WTC11 (cell line): ENCODE measurements around the gene MAP4K4. TPM values are rescaled to one million over a fixed set of nuclear protein-coding genes. Genes with fewer than 3 reads are reported as not detected.

Source experiments
- ATAC-seq: fragments of 200-7000 bp; cut with Tn5 transposase; 2 replicates; pipeline ENCODE4 v1.10.0; 2021; ENCODE audit warnings: mild to moderate bottlenecking, moderate library complexity
- CTCF ChIA-PET: fragments of 300-600 bp; sonication (Branson Sonifier 250); formaldehyde crosslinking; loops from one replicate; lab custom pipeline; 2021; ENCODE audit warnings: antibody characterized with exemption; lab: Charles Lee
- POLR2A ChIA-PET: fragments of 350-600 bp; sonication (Branson Sonifier 250); formaldehyde crosslinking; loops from one replicate; lab custom pipeline; 2021; ENCODE audit warnings: antibody characterized with exemption; lab: Charles Lee
- DNase-seq: peaks from one replicate; pipeline ENCODE4 v3.0.0; 2021; ENCODE audit warnings: low spot score
- H3K27ac Mint-ChIP-seq: 2 replicates; pipeline ENCODE4 v1.8.0; 2021; ENCODE audit warnings: mixed read lengths
- H3K27me3 Mint-ChIP-seq: 2 replicates; pipeline ENCODE4 v1.8.0; 2021; ENCODE audit warnings: low read depth, mild to moderate bottlenecking, moderate library complexity, mixed read lengths
- H3K36me3 Mint-ChIP-seq: 2 replicates; pipeline ENCODE4 v1.8.0; 2021; ENCODE audit warnings: mixed read lengths
- H3K4me1 Mint-ChIP-seq: 2 replicates; pipeline ENCODE4 v1.8.0; 2022; ENCODE audit warnings: mixed read lengths
- H3K4me3 Mint-ChIP-seq: 2 replicates; pipeline ENCODE4 v1.8.0; 2021; ENCODE audit warnings: mild to moderate bottlenecking, moderate library complexity, mixed read lengths
- H3K9me3 Mint-ChIP-seq: 2 replicates; pipeline ENCODE4 v1.8.0; 2021; ENCODE audit warnings: mixed read lengths
- E2F1 ChIP-seq: sonication (generic); formaldehyde crosslinking; IDR thresholded peaks from 2 replicates; pipeline ENCODE4 v1.8.0; 2022; ENCODE audit warnings: mild to moderate bottlenecking, missing genetic modification reagents
- E2F5 ChIP-seq: sonication (generic); formaldehyde crosslinking; IDR thresholded peaks from 2 replicates; pipeline ENCODE4 v1.8.1; 2022; ENCODE audit warnings: mild to moderate bottlenecking, moderate library complexity, missing genetic modification reagents
- FOXJ3 ChIP-seq: sonication (generic); formaldehyde crosslinking; IDR thresholded peaks from 2 replicates; pipeline ENCODE4 v1.9.0; 2021; ENCODE audit warnings: missing genetic modification reagents, mild to moderate bottlenecking, borderline replicate concordance
- FOXP4 ChIP-seq: sonication (generic); formaldehyde crosslinking; IDR thresholded peaks from 2 replicates; pipeline ENCODE4 v1.8.0; 2022; ENCODE audit warnings: mild to moderate bottlenecking, missing genetic modification reagents
- KAT7 ChIP-seq: sonication (generic); formaldehyde crosslinking; IDR thresholded peaks from 2 replicates; pipeline ENCODE4 v1.8.1; 2023; ENCODE audit warnings: missing genetic modification reagents, mild to moderate bottlenecking, borderline replicate concordance
- MXD4 ChIP-seq: fragments of 250-450 bp; sonication (Bioruptor Pico); IDR thresholded peaks from 2 replicates; pipeline ENCODE4 v1.8.0; 2021; ENCODE audit warnings: mild to moderate bottlenecking, moderate library complexity, borderline replicate concordance
- NFE2L1 ChIP-seq: sonication (generic); formaldehyde crosslinking; IDR thresholded peaks from 2 replicates; pipeline ENCODE4 v1.8.1; 2023; ENCODE audit warnings: missing genetic modification reagents
- NR1H2 ChIP-seq: sonication (generic); formaldehyde crosslinking; IDR thresholded peaks from 2 replicates; pipeline ENCODE4 v1.9.0; 2021; ENCODE audit warnings: mild to moderate bottlenecking, moderate library complexity, missing genetic modification reagents
- SMAD3 ChIP-seq: sonication (generic); formaldehyde crosslinking; IDR thresholded peaks from 2 replicates; pipeline ENCODE4 v1.8.0; 2022; ENCODE audit warnings: missing genetic modification reagents, mild to moderate bottlenecking, borderline replicate concordance
- SMAD4 ChIP-seq: sonication (generic); formaldehyde crosslinking; IDR thresholded peaks from 2 replicates; pipeline ENCODE4 v1.8.0; 2022; ENCODE audit warnings: mild to moderate bottlenecking, missing genetic modification reagents
- ZNF232 ChIP-seq: sonication (generic); formaldehyde crosslinking; IDR thresholded peaks from 2 replicates; pipeline ENCODE4 v1.8.0; 2022; ENCODE audit warnings: mild to moderate bottlenecking, missing genetic modification reagents
- ZNF263 ChIP-seq: sonication (generic); formaldehyde crosslinking; IDR thresholded peaks from 2 replicates; pipeline ENCODE4 v1.8.1; 2022; ENCODE audit warnings: low read depth, mild to moderate bottlenecking, moderate library complexity, missing genetic modification reagents
- ZNF317 ChIP-seq: sonication (generic); formaldehyde crosslinking; IDR thresholded peaks from 2 replicates; pipeline ENCODE4 v1.8.1; 2023; ENCODE audit warnings: low read depth, mild to moderate bottlenecking, moderate library complexity, missing genetic modification reagents, borderline replicate concordance
- ZNF416 ChIP-seq: fragments of 250-450 bp; sonication (Bioruptor Pico); IDR thresholded peaks from 2 replicates; pipeline ENCODE4 v1.9.0; 2021; ENCODE audit warnings: mild to moderate bottlenecking, inconsistent platforms
- ZNF423 ChIP-seq: fragments of 250-450 bp; sonication (Bioruptor Pico); IDR thresholded peaks from 2 replicates; pipeline ENCODE4 v2.1.2; 2022; ENCODE audit warnings: mild to moderate bottlenecking, moderate library complexity
- total RNA-seq: library from RNA; stranded (reverse); gene quantifications from 3 replicates; pipeline ENCODE4 v1.2.3, GENCODE V29; 2021
- TF ChIP-seq, protein P1 (sequence below): sonication (generic); formaldehyde crosslinking; IDR thresholded peaks from 2 replicates; pipeline ENCODE4 v1.8.1; 2022; ENCODE audit warnings: mild to moderate bottlenecking, missing genetic modification reagents, moderate library complexity, borderline replicate concordance
- TF ChIP-seq, protein P2 (sequence below): sonication (generic); formaldehyde crosslinking; IDR thresholded peaks from 2 replicates; pipeline ENCODE4 v1.8.1; 2022; ENCODE audit warnings: missing genetic modification reagents, borderline replicate concordance
- TF ChIP-seq, protein P3 (sequence below): sonication (generic); formaldehyde crosslinking; IDR thresholded peaks from 2 replicates; pipeline ENCODE4 v1.8.1; 2023; ENCODE audit warnings: mild to moderate bottlenecking, moderate library complexity, missing genetic modification reagents
- TF ChIP-seq, protein P4 (sequence below): sonication (generic); formaldehyde crosslinking; IDR thresholded peaks from 2 replicates; pipeline ENCODE4 v1.8.1; 2023; ENCODE audit warnings: mild to moderate bottlenecking, missing genetic modification reagents
- TF ChIP-seq, protein P5 (sequence below): sonication (generic); formaldehyde crosslinking; IDR thresholded peaks from 2 replicates; pipeline ENCODE4 v1.8.1; 2022; ENCODE audit warnings: low read depth, missing genetic modification reagents, borderline replicate concordance

Gene MAP4K4
- total RNA-seq, 1 experiment from 2014 or later, result 112 TPM

GRCh38 chr2:101692041-101692440 is 5.5 kb upstream of the MAP4K4 start:
- TF ChIP-seq E2F1 (CRISPR knock-in tag) (no peak), ZNF263 (no peak), ZNF416 (CRISPR knock-in tag) (no peak), ZNF317 (CRISPR knock-in tag) (no peak), FOXP4 (CRISPR knock-in tag) (no peak), SMAD4 (CRISPR knock-in tag) (no peak), NFE2L1 (CRISPR knock-in tag) (no peak), E2F5 (CRISPR knock-in tag) (no peak)
- TF ChIP-seq, protein P1, sequence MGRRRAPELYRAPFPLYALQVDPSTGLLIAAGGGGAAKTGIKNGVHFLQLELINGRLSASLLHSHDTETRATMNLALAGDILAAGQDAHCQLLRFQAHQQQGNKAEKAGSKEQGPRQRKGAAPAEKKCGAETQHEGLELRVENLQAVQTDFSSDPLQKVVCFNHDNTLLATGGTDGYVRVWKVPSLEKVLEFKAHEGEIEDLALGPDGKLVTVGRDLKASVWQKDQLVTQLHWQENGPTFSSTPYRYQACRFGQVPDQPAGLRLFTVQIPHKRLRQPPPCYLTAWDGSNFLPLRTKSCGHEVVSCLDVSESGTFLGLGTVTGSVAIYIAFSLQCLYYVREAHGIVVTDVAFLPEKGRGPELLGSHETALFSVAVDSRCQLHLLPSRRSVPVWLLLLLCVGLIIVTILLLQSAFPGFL (CRISPR knock-in tag), result no peak
- TF ChIP-seq, all 79 proteins: peak for 0
- H3K9me3 Mint-ChIP-seq, result no peaks in the 10 kb centered on the region
- peaks cover 7% of the 10 kb centered on the region for H3K4me1 Mint-ChIP-seq
- ATAC-seq (no peak), DNase-seq (no peak)
- no peaks in the 10 kb centered on the region for H3K36me3 Mint-ChIP-seq
- ChIA-PET POLR2A (no interaction called here), CTCF (interaction anchor here (1.3 kb wide), 1 partner anchor 139 kb away, joined by 3 read pairs; no protein-coding TSS in a partner anchor)
- no peak overlapping the region for H3K4me3 Mint-ChIP-seq
- H3K27me3 Mint-ChIP-seq, result no peaks in the 10 kb centered on the region
- H3K27ac Mint-ChIP-seq, result no peak overlapping the region

GRCh38 chr2:101692766-101693165 is 4.7 kb upstream of the MAP4K4 start:
- CTCF ChIA-PET, result interaction anchor here (1.3 kb wide), 1 partner anchor 138 kb away, joined by 3 read pairs; no protein-coding TSS in a partner anchor
- Mint-ChIP-seq H3K4me1 (peaks cover 7% of the 10 kb centered on the region), H3K36me3 (no peaks in the 10 kb centered on the region)
- TF ChIP-seq SMAD4 (CRISPR knock-in tag) (no peak), ZNF423 (CRISPR knock-in tag) (no peak), FOXJ3 (CRISPR knock-in tag) (no peak), NR1H2 (no peak), SMAD3 (no peak), ZNF232 (CRISPR knock-in tag) (no peak), ZNF317 (CRISPR knock-in tag) (no peak), KAT7 (CRISPR knock-in tag) (no peak), MXD4 (CRISPR knock-in tag) (no peak)
- TF ChIP-seq, protein P2, sequence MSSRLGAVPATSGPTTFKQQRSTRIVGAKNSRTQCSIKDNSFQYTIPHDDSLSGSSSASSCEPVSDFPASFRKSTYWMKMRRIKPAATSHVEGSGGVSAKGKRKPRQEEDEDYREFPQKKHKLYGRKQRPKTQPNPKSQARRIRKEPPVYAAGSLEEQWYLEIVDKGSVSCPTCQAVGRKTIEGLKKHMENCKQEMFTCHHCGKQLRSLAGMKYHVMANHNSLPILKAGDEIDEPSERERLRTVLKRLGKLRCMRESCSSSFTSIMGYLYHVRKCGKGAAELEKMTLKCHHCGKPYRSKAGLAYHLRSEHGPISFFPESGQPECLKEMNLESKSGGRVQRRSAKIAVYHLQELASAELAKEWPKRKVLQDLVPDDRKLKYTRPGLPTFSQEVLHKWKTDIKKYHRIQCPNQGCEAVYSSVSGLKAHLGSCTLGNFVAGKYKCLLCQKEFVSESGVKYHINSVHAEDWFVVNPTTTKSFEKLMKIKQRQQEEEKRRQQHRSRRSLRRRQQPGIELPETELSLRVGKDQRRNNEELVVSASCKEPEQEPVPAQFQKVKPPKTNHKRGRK (CRISPR knock-in tag), result no peak
- TF ChIP-seq, protein P3, sequence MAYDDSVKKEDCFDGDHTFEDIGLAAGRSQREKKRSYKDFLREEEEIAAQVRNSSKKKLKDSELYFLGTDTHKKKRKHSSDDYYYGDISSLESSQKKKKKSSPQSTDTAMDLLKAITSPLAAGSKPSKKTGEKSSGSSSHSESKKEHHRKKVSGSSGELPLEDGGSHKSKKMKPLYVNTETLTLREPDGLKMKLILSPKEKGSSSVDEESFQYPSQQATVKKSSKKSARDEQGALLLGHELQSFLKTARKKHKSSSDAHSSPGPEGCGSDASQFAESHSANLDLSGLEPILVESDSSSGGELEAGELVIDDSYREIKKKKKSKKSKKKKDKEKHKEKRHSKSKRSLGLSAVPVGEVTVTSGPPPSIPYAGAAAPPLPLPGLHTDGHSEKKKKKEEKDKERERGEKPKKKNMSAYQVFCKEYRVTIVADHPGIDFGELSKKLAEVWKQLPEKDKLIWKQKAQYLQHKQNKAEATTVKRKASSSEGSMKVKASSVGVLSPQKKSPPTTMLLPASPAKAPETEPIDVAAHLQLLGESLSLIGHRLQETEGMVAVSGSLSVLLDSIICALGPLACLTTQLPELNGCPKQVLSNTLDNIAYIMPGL (CRISPR knock-in tag), result no peak
- TF ChIP-seq, protein P4, sequence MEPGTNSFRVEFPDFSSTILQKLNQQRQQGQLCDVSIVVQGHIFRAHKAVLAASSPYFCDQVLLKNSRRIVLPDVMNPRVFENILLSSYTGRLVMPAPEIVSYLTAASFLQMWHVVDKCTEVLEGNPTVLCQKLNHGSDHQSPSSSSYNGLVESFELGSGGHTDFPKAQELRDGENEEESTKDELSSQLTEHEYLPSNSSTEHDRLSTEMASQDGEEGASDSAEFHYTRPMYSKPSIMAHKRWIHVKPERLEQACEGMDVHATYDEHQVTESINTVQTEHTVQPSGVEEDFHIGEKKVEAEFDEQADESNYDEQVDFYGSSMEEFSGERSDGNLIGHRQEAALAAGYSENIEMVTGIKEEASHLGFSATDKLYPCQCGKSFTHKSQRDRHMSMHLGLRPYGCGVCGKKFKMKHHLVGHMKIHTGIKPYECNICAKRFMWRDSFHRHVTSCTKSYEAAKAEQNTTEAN (CRISPR knock-in tag), result no peak
- TF ChIP-seq, protein P5, sequence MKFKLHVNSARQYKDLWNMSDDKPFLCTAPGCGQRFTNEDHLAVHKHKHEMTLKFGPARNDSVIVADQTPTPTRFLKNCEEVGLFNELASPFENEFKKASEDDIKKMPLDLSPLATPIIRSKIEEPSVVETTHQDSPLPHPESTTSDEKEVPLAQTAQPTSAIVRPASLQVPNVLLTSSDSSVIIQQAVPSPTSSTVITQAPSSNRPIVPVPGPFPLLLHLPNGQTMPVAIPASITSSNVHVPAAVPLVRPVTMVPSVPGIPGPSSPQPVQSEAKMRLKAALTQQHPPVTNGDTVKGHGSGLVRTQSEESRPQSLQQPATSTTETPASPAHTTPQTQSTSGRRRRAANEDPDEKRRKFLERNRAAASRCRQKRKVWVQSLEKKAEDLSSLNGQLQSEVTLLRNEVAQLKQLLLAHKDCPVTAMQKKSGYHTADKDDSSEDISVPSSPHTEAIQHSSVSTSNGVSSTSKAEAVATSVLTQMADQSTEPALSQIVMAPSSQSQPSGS (CRISPR knock-in tag), result no peak

More at GRCh38 chr2:101692766-101693165, 4.7 kb upstream of the MAP4K4 start:
- POLR2A ChIA-PET, result no interaction called here
- H3K9me3 Mint-ChIP-seq, result no peaks in the 10 kb centered on the region
- DNase-seq (no peak), ATAC-seq (no peak)
- H3K27me3 Mint-ChIP-seq, result no peaks in the 10 kb centered on the region
- H3K27ac Mint-ChIP-seq, result no peak overlapping the region
- H3K4me3 Mint-ChIP-seq, result no peak overlapping the region
